Right cardiac atrium (tissue), 5 donors: ENCODE measurements around the gene LKAAEAR1. TPM values are rescaled to one million over a fixed set of nuclear protein-coding genes. Genes with fewer than 3 reads are reported as not detected.

Experiments used
- ATAC-seq, 2 donors: fragments of 200-7000 bp; cut with Tn5 transposase; one replicate each; pipeline versions ENCODE4 v1.8.0 to v1.9.1; 2020; ENCODE audit warnings: moderate library complexity in 2 of 2, mild to moderate bottlenecking in 1 of 2
- DNase-seq, 3 donors: peaks; one replicate each; pipeline ENCODE4 v3.0.0-alpha.2; 2020
- H3K27ac ChIP-seq: one replicate; pipeline ENCODE4 v1.5.1; 2013; ENCODE audit warnings: mild to moderate bottlenecking, low read length, control low read depth, moderate library complexity
- H3K27me3 ChIP-seq: one replicate; pipeline ENCODE4 v1.6.1; 2013; ENCODE audit not compliant: control insufficient read depth, insufficient read depth
- H3K4me1 ChIP-seq: one replicate; pipeline ENCODE4 v1.6.1; 2013; ENCODE audit warnings: low read length; ENCODE audit not compliant: control insufficient read depth, insufficient read depth
- H3K4me3 ChIP-seq: one replicate; pipeline ENCODE4 v1.5.1; 2013; ENCODE audit warnings: low read length, control low read depth
- H3K9me3 ChIP-seq: one replicate; pipeline ENCODE4 v1.6.1; 2013; ENCODE audit warnings: low read length; ENCODE audit not compliant: control insufficient read depth
- WGBS: extraction: QIAGEN DNeasy Blood & Tissue Kit; methylation state at CpG from one replicate; pipeline ENCODE4 v1.1.7; 2013; 5-methylcytosine and 5-hydroxymethylcytosine counted together
- intact Hi-C, 4 donors: fragments of 100-400 bp; cut with DNase I; formaldehyde crosslinking; loops; one replicate each; pipeline versions ENCODE4 v1.11.0 to v1.14.0; 2022 to 2023
- polyA plus RNA-seq: library from polyadenylated mRNA; stranded (reverse); fragments of 200-250 nt; gene quantifications from one replicate; pipeline ENCODE4 v1.2.3, GENCODE V29; 2013
- total RNA-seq, 4 donors: library from RNA; stranded (reverse); fragmentation: NEBNext Ultra II Directional; extraction: Animal tissue kit (Norgen Biotek cat#: 25700); gene quantifications; one replicate each; pipeline ENCODE4 v1.2.1, GENCODE V29; 2021
- donor health status: healthy with polysubstance abuse.
- donor health status: DM: no; HTN: yes; CAD: no.
- donor health status: DM: no; HTN: no; CAD: no.
- donor health status: DM: no; HTN: yes; CAD: no; lungs with severe emphysema.
- donor health status: DM: yes; HTN: yes; CAD: no.

Gene LKAAEAR1
- total and polyA plus RNA-seq, 5 donors, result 0.29 to 0.65 (median 0.45) TPM; not detected in 1

- 58% methylated on average over 14 of the region's 14 CpGs for WGBS
- no peaks in the 10 kb centered on the region for H3K27me3 ChIP-seq
- no peaks in the 10 kb centered on the region for H3K4me1 ChIP-seq
- intact Hi-C loops, result no loop called here
- DNase-seq (peak; percentile 72 to 80 (median 75)), ATAC-seq (peak; percentile 63 to 78)
- H3K9me3 ChIP-seq, result no peaks in the 10 kb centered on the region
- H3K27ac ChIP-seq, result peak overlapping the region; percentile 26
- no peak overlapping the region for H3K4me3 ChIP-seq
These were observed 39.5 kb downstream of the LKAAEAR1 start for GRCh38 chr20:64044484-64045247.

GRCh38 chr20:64043768-64044167, 40.4 kb downstream of the LKAAEAR1 start:
- H3K27me3 ChIP-seq, result no peaks in the 10 kb centered on the region
- intact Hi-C loops, result no loop called here
- no peak for DNase-seq
- H3K27ac ChIP-seq, result no peak overlapping the region
- no peak for ATAC-seq
- H3K4me3 ChIP-seq, result no peak overlapping the region
- H3K4me1 ChIP-seq, result no peaks in the 10 kb centered on the region
- H3K9me3 ChIP-seq, result no peaks in the 10 kb centered on the region
- WGBS, result 81% methylated on average over 9 of the region's 9 CpGs

DNA sequence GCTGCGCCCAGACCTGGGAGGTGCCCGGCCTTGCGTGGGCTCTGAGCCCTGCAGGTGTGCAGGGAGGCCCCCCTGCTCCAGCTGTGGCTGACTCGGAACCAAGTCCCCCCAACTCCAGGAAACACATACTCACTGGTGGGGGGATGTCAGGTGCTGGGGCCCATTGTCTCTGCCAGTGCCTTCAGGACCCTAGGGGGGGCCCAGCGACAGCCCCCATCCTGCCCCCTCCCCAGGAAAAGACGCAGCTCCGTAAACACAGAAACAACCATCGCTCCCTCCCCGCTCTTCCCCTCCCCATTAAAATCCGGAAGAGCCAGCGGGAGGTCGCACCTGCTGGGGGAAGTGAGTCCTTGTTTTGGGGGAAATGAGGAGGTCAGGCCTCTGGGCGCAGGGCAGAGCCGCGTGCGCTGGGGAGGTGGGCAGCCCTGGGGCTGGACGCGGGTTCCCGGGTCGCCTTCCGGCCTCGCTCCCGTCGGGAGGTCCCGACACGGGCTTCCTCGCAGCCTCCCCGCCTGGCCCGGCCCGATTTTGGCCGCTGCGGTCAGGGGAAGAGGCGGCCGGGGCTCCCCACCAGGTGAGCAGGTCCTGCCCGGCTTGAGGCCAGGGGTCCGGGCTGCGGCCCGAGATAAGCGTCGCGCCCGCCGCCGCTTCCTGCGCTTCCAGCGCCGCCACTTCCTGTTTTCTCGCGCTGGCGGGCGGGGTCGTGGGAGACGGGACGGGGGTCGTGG, 42.0 kb downstream of the LKAAEAR1 start:
- Histone ChIP-seq H3K4me1 (no peaks in the 10 kb centered on the region), H3K27ac (peak overlapping the region; percentile 19), H3K27me3 (no peaks in the 10 kb centered on the region), H3K4me3 (peak overlapping the region; percentile 43), H3K9me3 (no peaks in the 10 kb centered on the region)
- DNase-seq, result peak in 2 of 3 donors; percentile 65 to 72
- WGBS, result 1% methylated on average over 55 of the region's 55 CpGs
- no peak for ATAC-seq
- intact Hi-C loops, result no loop called here

DNA sequence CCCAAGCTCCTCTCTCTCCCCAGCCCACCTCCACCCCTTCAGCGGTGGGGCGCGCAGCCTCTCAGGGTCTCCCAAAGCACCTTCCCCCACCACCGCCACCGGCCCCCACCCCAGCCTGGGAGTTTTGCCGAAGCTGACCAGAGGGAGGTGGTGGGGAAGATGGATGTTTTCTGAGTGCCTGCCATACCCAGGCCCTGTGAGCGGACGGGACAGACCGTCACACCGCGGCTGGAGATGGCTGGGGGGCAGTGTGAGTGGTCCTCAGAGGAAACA, 42.5 kb downstream of the LKAAEAR1 start:
- ATAC-seq (no peak), DNase-seq (peak in 1 of 3 donors; percentile 39)
- intact Hi-C loops, result no loop called here
- 9% methylated on average over 11 of the region's 11 CpGs for WGBS
- Histone ChIP-seq H3K27ac (peak overlapping the region; percentile 19), H3K9me3 (no peaks in the 10 kb centered on the region), H3K27me3 (no peaks in the 10 kb centered on the region), H3K4me3 (peak overlapping the region; percentile 43), H3K4me1 (no peaks in the 10 kb centered on the region)

- Histone ChIP-seq H3K4me3 (no peak overlapping the region), H3K9me3 (no peaks in the 10 kb centered on the region), H3K27ac (no peak overlapping the region), H3K4me1 (no peaks in the 10 kb centered on the region), H3K27me3 (no peaks in the 10 kb centered on the region)
- DNase-seq (no peak), ATAC-seq (no peak)
- intact Hi-C loops, result no loop called here
- WGBS, result 44% methylated on average over 15 of the region's 15 CpGs
These were observed 43.0 kb downstream of the LKAAEAR1 start for GRCh38 chr20:64041040-64041780.

GRCh38 chr20:64040231-64041039, 43.8 kb downstream of the LKAAEAR1 start:
- H3K9me3 ChIP-seq, result no peaks in the 10 kb centered on the region
- 59% methylated on average over 12 of the region's 12 CpGs for WGBS
- DNase-seq (no peak), ATAC-seq (no peak)
- intact Hi-C loops, result no loop called here
- H3K4me1 ChIP-seq, result no peaks in the 10 kb centered on the region
- no peaks in the 10 kb centered on the region for H3K27me3 ChIP-seq
- peak overlapping the region; percentile 8 for H3K27ac ChIP-seq
- no peak overlapping the region for H3K4me3 ChIP-seq

- Histone ChIP-seq H3K27me3 (no peaks in the 10 kb centered on the region), H3K4me3 (peak overlapping the region; percentile 49), H3K9me3 (no peaks in the 10 kb centered on the region), H3K4me1 (no peaks in the 10 kb centered on the region), H3K27ac (peak overlapping the region; percentile 15)
- WGBS, result 10% methylated on average over 17 of the region's 17 CpGs
- peak; percentile 60 to 70 for ATAC-seq
- DNase-seq, result no peak
- intact Hi-C loops, result loop anchor here in 1 of 4 donors (5.0 kb wide), 1 partner anchor 83 kb away; no protein-coding TSS in a partner anchor
These were observed 44.7 kb downstream of the LKAAEAR1 start for GRCh38 chr20:64039293-64040160.

DNA sequence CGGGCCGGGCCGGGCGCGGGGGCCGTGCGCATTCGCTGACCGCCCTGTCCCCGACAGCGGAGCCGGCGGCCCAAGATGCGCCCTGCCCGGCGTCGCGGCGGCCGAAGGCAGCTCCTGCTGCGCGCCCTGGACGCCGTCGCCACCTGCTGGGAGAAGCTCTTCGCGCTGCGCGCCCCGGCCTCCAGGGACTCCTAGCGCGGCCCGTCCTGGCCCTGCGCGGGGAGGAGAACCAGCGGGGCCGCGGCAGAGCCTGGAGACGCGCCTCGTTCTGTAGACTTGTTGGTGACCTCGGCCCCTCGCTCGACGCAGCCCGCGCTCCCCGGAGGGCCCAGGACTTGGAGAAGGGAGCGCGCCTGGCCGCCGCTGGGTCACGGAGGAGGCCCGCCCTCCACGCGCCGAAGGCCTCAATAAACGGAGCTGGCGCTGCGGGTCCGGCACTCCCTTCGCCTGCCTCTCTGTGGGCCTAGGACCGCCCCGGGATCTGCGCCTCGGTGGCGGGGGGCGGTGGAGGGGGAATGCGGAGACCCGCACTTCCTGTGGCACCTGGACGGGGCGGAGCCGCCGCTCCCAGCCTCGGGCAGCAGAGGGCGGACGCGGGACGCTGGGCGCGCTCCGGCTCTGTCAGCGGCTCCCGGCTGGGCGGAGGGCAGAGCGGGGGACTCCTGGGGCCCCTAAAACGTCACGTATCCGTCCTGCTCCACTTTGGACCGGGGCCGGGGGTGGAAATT, 45.5 kb downstream of the LKAAEAR1 start:
- DNase-seq (peak; percentile 83 to 92 (median 92)), ATAC-seq (peak; percentile 86)
- Histone ChIP-seq H3K4me3 (peak overlapping the region; percentile 49), H3K27ac (peak overlapping the region; percentile 46), H3K27me3 (no peaks in the 10 kb centered on the region), H3K4me1 (no peaks in the 10 kb centered on the region), H3K9me3 (no peaks in the 10 kb centered on the region)
- under 1% methylated on average over 91 of the region's 91 CpGs for WGBS
- intact Hi-C loops, result loop anchor here in 1 of 4 donors (5.0 kb wide), 1 partner anchor 84 kb away; no protein-coding TSS in a partner anchor

DNA sequence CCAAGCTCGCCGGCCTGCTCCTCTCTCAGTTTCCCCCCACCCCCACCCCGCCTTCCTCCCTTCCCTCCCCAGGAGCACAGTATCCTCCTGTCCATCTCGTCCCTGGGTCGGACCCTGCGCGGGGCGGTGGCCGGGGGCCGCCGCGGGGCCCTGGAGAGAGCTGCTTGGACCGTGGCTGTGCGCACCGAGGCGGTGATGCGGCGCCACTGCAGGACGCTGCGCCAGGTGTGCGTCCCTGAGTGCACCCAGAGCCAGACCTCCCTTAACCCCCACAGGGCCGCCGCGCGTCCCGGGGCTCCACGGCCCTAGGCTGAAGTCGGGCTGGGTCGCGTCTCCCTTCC, 46.0 kb downstream of the LKAAEAR1 start:
- 3% methylated on average over 30 of the region's 30 CpGs for WGBS
- Histone ChIP-seq H3K4me3 (peak overlapping the region; percentile 49), H3K27me3 (no peaks in the 10 kb centered on the region), H3K9me3 (no peaks in the 10 kb centered on the region), H3K27ac (peak overlapping the region; percentile 13), H3K4me1 (no peaks in the 10 kb centered on the region)
- peak in 1 of 2 donors; percentile 2 for ATAC-seq
- intact Hi-C loops, result loop anchor here in 1 of 4 donors (5.0 kb wide), 1 partner anchor 84 kb away; no protein-coding TSS in a partner anchor
- DNase-seq, result no peak
